CD4-positive, alpha-beta T cell treated with Interleukin-6 at 100 ng/mL for 8 hours (primary cell): ENCODE results near the gene GPX4.

Experiments used
- DNase-seq: peaks from one replicate; pipeline ENCODE4 v3.0.0-alpha.2; 2020; ENCODE audit warnings: mixed read lengths, low spot score

GPX4 gene

GRCh38 chr19:1103708-1104310 lies at the start of gene GPX4:
TSS of gene GPX4 (plus strand) at chr19:1103994. CDS start at chr19:1104044, 50 bp downstream.
- peak; percentile 99 for DNase-seq

GRCh38 chr19:1054102-1055027 lies 49.4 kb upstream of the GPX4 start:
- no peak for DNase-seq

GRCh38 chr19:1055028-1055425 lies 48.8 kb upstream of the GPX4 start:
- DNase-seq: no peak

- no peak for DNase-seq
Observed at GRCh38 chr19:1055886-1056620, 47.7 kb upstream of the GPX4 start.

- DNase-seq: peak; percentile 71
Observed at GRCh38 chr19:1057176-1057855, 46.5 kb upstream of the GPX4 start.

GRCh38 chr19:1058112-1058511 lies 45.7 kb upstream of the GPX4 start:
- no peak for DNase-seq

- no peak for DNase-seq
Observed at GRCh38 chr19:1060689-1061088, 43.1 kb upstream of the GPX4 start.

- DNase-seq: no peak
Observed at GRCh38 chr19:1061987-1062386, 41.8 kb upstream of the GPX4 start.

GRCh38 chr19:1062387-1063029 lies 41.3 kb upstream of the GPX4 start:
- no peak for DNase-seq

- DNase-seq: no peak
Observed at GRCh38 chr19:1063030-1063908, 40.5 kb upstream of the GPX4 start.

- no peak for DNase-seq
Observed at GRCh38 chr19:1063909-1064660, 39.7 kb upstream of the GPX4 start.

GRCh38 chr19:1064661-1065605 lies 38.9 kb upstream of the GPX4 start:
- DNase-seq: peak; percentile 70

GRCh38 chr19:1065606-1066109 lies 38.1 kb upstream of the GPX4 start:
- no peak for DNase-seq

GRCh38 chr19:1066251-1066747 lies 37.5 kb upstream of the GPX4 start:
- DNase-seq: no peak

- DNase-seq: peak; percentile 89
Observed at GRCh38 chr19:1066748-1067340, 37.0 kb upstream of the GPX4 start, which contains the start of gene ARHGAP45. TSS of gene ARHGAP45 (plus strand) at chr19:1067167. CDS start at chr19:1067406, 239 bp downstream.

- DNase-seq: no peak
Observed at GRCh38 chr19:1067341-1067957, 36.3 kb upstream of the GPX4 start.
